B cell (primary cell): ENCODE measurements around the gene PCGF2. TPM values are rescaled to one million over a fixed set of nuclear protein-coding genes. Genes with fewer than 3 reads are reported as not detected.

Source experiments
- ATAC-seq: fragments of 200-7000 bp; cut with Tn5 transposase; one replicate; pipeline ENCODE4 v1.10.0; 2021; ENCODE audit warnings: low read depth, mild to moderate bottlenecking, moderate number of reproducible peaks, moderate library complexity
- CTCF ChIA-PET: fragments of 350-600 bp; sonication (Branson Sonifier 250); formaldehyde crosslinking; loops from one replicate; lab custom pipeline; 2021; ENCODE audit warnings: antibody characterized with exemption, inconsistent platforms; lab: Charles Lee
- POLR2A ChIA-PET: fragments of 350-600 bp; sonication (Branson Sonifier 250); formaldehyde crosslinking; loops from one replicate; lab custom pipeline; 2021; ENCODE audit warnings: antibody characterized with exemption; lab: Charles Lee
- DNase-seq: peaks from one replicate; pipeline ENCODE4 v3.0.0; 2013
- H2AFZ ChIP-seq: 2 replicates; pipeline ENCODE4 v1.6.1; 2012; ENCODE audit warnings: mild to moderate bottlenecking, low read depth, low read length; ENCODE audit not compliant: insufficient read depth, poor library complexity, severe bottlenecking
- H3K27ac ChIP-seq, 2 donors: 1 replicate in 1 of 2; 2 replicates in 1 of 2; pipeline ENCODE4 v1.5.1; 2012 to 2013; ENCODE audit warnings: low read length in 2 of 2, mild to moderate bottlenecking in 2 of 2, moderate library complexity in 1 of 2
- H3K27me3 ChIP-seq, 4 experiments: fragments of 200-600 bp in 1 of 4; sonication (generic) in 1 of 4; replicated peaks in 1 of 4; 1 replicate in 2 of 4; 2 replicates in 2 of 4; pipeline versions ENCODE4 v1.6.1 to v1.7.0; 2013 to 2016; ENCODE audit warnings: low read length in 3 of 4, mild to moderate bottlenecking in 2 of 4, mixed read lengths in 1 of 4, moderate library complexity in 1 of 4; ENCODE audit not compliant: insufficient read depth in 4 of 4, control insufficient read depth in 3 of 4; ENCODE audit errors: control extremely low read depth in 1 of 4
- H3K36me3 ChIP-seq, 2 experiments: replicated peaks in 1 of 2; 1 replicate in 1 of 2; 2 replicates in 1 of 2; pipeline versions ENCODE4 v1.6.1 to v1.7.1; 2013; ENCODE audit warnings: low read length in 1 of 2; ENCODE audit not compliant: insufficient read depth in 2 of 2, control insufficient read depth in 1 of 2; ENCODE audit errors: control extremely low read depth in 1 of 2, extremely low read depth in 1 of 2
- H3K4me1 ChIP-seq, 2 donors: fragments of 200-600 bp in 1 of 2; sonication (generic) in 1 of 2; 1 replicate in 1 of 2; 2 replicates in 1 of 2; pipeline versions ENCODE4 v1.5.1 to v1.6.1; 2013 to 2017; ENCODE audit warnings: low read length in 2 of 2; ENCODE audit not compliant: control insufficient read depth in 2 of 2, insufficient read depth in 2 of 2
- H3K4me2 ChIP-seq: replicated peaks from 2 replicates; pipeline ENCODE3; 2012; ENCODE audit warnings: mild to moderate bottlenecking, low read depth, low read length; ENCODE audit not compliant: poor library complexity, severe bottlenecking
- H3K4me3 ChIP-seq, 5 experiments: fragments of 200-600 bp in 1 of 5; sonication (generic) in 1 of 5; 1 replicate in 3 of 5; 2 replicates in 2 of 5; pipeline versions ENCODE4 v1.5.1 to v1.7.0; 2011 to 2016; ENCODE audit warnings: low read length in 4 of 5, mild to moderate bottlenecking in 4 of 5, low read depth in 2 of 5, control low read depth in 1 of 5, moderate library complexity in 1 of 5; ENCODE audit not compliant: insufficient read depth in 1 of 5; ENCODE audit errors: control extremely low read depth in 1 of 5, extremely low read depth in 1 of 5
- H3K79me2 ChIP-seq: fragments of 200-600 bp; sonication (generic); one replicate; pipeline ENCODE4 v1.6.0; 2016; ENCODE audit warnings: low read length; ENCODE audit not compliant: control insufficient read depth, insufficient read depth
- H3K9ac ChIP-seq: fragments of 200-600 bp; sonication (generic); 2 replicates; pipeline ENCODE4 v1.6.1; 2017; ENCODE audit warnings: mild to moderate bottlenecking, low read length, moderate library complexity
- H3K9me3 ChIP-seq, 3 donors: one replicate each; pipeline versions ENCODE4 v1.6.1 to v1.7.1; 2013; ENCODE audit warnings: low read length in 2 of 3; ENCODE audit not compliant: control insufficient read depth in 2 of 3, insufficient read depth in 1 of 3; ENCODE audit errors: control extremely low read depth in 1 of 3
- H4K20me1 ChIP-seq: 2 replicates; pipeline ENCODE4 v1.6.0; 2012; ENCODE audit warnings: mild to moderate bottlenecking, low read length; ENCODE audit not compliant: insufficient read depth, control insufficient read depth, poor library complexity, severe bottlenecking
- H3K27ac Mint-ChIP-seq: one replicate; pipeline ENCODE4 v1.8.0; 2021; ENCODE audit warnings: mixed read lengths
- H3K27me3 Mint-ChIP-seq: one replicate; pipeline ENCODE4 v1.8.0; 2021; ENCODE audit warnings: mixed read lengths
- H3K4me1 Mint-ChIP-seq: one replicate; pipeline ENCODE4 v1.8.0; 2021; ENCODE audit warnings: mixed read lengths
- H3K4me3 Mint-ChIP-seq: one replicate; pipeline ENCODE4 v1.8.0; 2021; ENCODE audit warnings: mixed read lengths
- H3K9me3 Mint-ChIP-seq: one replicate; pipeline ENCODE4 v1.8.0; 2022; ENCODE audit warnings: mixed read lengths; ENCODE audit not compliant: insufficient read depth
- EZH2 ChIP-seq: IDR thresholded peaks from 2 replicates; pipeline ENCODE4 v1.6.1; 2012; ENCODE audit warnings: borderline replicate concordance, low read depth, mild to moderate bottlenecking, moderate library complexity, low read length; ENCODE audit not compliant: insufficient read depth, poor library complexity, severe bottlenecking
- WGBS: methylation state at CpG from one replicate; pipeline ENCODE4 v1.1.5; 2013; ENCODE audit warnings: missing lambda C conversion rate; ENCODE audit not compliant: insufficient coverage; 5-methylcytosine and 5-hydroxymethylcytosine counted together
- intact Hi-C: fragments of 100-400 bp; cut with micrococcal nuclease; formaldehyde crosslinking; loops from one replicate; pipeline ENCODE4 v1.10.0; 2022
- polyA plus RNA-seq: library from polyadenylated mRNA; depleted of rRNA; stranded (reverse); fragments of >200 nt; gene quantifications from 2 replicates; pipeline ENCODE4 v1.2.3, GENCODE V29; 2012
- total RNA-seq, 2 donors: library from RNA; stranded (reverse); fragments of 120-200 nt in 1 of 2; gene quantifications; 1 replicate in 1 of 2; 2 replicates in 1 of 2; pipeline versions ENCODE4 v1.2.3 to v1.2.4, GENCODE V29; 2013 to 2022
- TF ChIP-seq, protein P1 (sequence below): fragments of 200-600 bp; IDR thresholded peaks from one replicate; pipeline ENCODE4 v1.8.0; 2022; ENCODE audit warnings: antibody characterized with exemption, mild to moderate bottlenecking

The PCGF2 gene
- total and polyA plus RNA-seq, 2 donors (not counting 1 experiment from before 2014, with no cell fraction given), result 0.04 TPM; not detected in 1

DNA sequence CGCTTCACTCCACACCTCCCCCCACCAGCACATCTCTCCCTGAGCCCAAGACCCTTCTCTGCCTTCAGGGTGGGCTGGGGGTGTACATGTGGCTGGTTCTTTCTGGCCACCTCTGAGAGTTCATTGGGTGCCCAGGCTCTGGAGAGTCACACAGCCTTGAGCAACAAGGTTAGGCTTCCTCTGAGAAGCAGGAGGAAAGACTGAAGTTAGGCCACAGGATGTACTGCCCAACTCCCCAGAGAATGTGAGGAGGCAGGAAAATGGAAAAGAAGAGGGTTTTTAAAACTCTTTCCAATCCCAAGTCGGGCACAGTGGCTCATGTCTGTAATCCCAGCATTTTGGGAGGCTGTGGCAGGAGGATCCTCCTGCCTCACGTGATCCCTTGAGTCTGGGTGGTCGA lies 7.3 kb downstream of the PCGF2 start:
- no peak overlapping the region for H3K27ac Mint-ChIP-seq
- H3K79me2 ChIP-seq, result no peaks in the 10 kb centered on the region
- CTCF ChIA-PET, result no interaction called here
- H3K4me2 ChIP-seq, result no peak overlapping the region
- peaks cover 6% of the 10 kb centered on the region for H3K27me3 Mint-ChIP-seq
- no peak for DNase-seq
- H3K4me3 ChIP-seq, result no peak overlapping the region
- WGBS, result 100% methylated on average over 2 of the region's 4 CpGs
- ATAC-seq, result no peak
- H3K27me3 ChIP-seq, result peaks cover 0 to 8% (median 0%) of the 10 kb centered on the region in 4 experiments
- H3K4me1 ChIP-seq, result peaks cover 3 to 5% of the 10 kb centered on the region in 2 donors
- no peaks in the 10 kb centered on the region for H3K9me3 ChIP-seq
- H3K9me3 Mint-ChIP-seq, result no peaks in the 10 kb centered on the region
- TF ChIP-seq, protein P1, sequence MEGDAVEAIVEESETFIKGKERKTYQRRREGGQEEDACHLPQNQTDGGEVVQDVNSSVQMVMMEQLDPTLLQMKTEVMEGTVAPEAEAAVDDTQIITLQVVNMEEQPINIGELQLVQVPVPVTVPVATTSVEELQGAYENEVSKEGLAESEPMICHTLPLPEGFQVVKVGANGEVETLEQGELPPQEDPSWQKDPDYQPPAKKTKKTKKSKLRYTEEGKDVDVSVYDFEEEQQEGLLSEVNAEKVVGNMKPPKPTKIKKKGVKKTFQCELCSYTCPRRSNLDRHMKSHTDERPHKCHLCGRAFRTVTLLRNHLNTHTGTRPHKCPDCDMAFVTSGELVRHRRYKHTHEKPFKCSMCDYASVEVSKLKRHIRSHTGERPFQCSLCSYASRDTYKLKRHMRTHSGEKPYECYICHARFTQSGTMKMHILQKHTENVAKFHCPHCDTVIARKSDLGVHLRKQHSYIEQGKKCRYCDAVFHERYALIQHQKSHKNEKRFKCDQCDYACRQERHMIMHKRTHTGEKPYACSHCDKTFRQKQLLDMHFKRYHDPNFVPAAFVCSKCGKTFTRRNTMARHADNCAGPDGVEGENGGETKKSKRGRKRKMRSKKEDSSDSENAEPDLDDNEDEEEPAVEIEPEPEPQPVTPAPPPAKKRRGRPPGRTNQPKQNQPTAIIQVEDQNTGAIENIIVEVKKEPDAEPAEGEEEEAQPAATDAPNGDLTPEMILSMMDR, result no peak
- no peak for TF ChIP-seq EZH2
- H3K9ac ChIP-seq, result no peak overlapping the region
- no peak overlapping the region for H3K27ac ChIP-seq
- H3K36me3 ChIP-seq, result no peaks in the 10 kb centered on the region
- POLR2A ChIA-PET, result no interaction called here
- no peaks in the 10 kb centered on the region for H4K20me1 ChIP-seq
- peaks cover 3% of the 10 kb centered on the region for H3K4me1 Mint-ChIP-seq
- no peak overlapping the region for H3K4me3 Mint-ChIP-seq
- H2AFZ ChIP-seq, result no peak overlapping the region
- intact Hi-C loops, result no loop called here

DNA sequence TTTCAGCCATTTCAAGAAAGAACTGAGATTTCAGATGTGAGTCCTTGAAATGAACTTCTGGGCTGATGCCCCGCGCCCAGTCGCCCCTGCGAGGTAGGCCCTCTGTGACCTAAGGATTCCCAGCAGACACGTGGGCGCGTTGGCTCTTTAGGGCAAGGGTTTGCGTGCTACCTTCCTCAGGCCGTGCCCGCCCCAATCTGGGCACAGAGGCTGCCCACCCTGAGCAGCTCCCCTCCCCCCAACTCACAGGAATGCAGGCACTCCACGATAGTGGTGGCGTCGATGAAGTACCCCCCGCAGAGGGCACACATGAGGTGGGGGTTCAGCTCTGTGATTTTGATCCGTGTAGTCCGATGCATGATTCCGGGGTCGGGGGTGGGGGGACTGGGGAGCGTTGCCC lies 8.1 kb downstream of the PCGF2 start:
- no peak overlapping the region for H3K27ac Mint-ChIP-seq
- H3K9me3 ChIP-seq, result no peaks in the 10 kb centered on the region
- no peak overlapping the region for H3K4me3 Mint-ChIP-seq
- H3K4me1 ChIP-seq, result peaks cover 0 to 4% of the 10 kb centered on the region in 2 donors
- H3K27me3 Mint-ChIP-seq, result peaks cover 6% of the 10 kb centered on the region
- H3K4me2 ChIP-seq, result no peak overlapping the region
- H3K36me3 ChIP-seq, result no peaks in the 10 kb centered on the region
- H4K20me1 ChIP-seq, result peaks cover 7% of the 10 kb centered on the region
- WGBS, result 99% methylated on average over 12 of the region's 19 CpGs
- no peak overlapping the region for H3K27ac ChIP-seq
- POLR2A ChIA-PET, result no interaction called here
- ATAC-seq, result no peak
- CTCF ChIA-PET, result interaction anchor here (0.6 kb wide), 1 partner anchor 63 kb away, joined by 4 read pairs; no protein-coding TSS in a partner anchor
- H3K9ac ChIP-seq, result no peak overlapping the region
- intact Hi-C loops, result no loop called here
- H3K9me3 Mint-ChIP-seq, result no peaks in the 10 kb centered on the region
- TF ChIP-seq, protein P1, result no peak
- no peak for TF ChIP-seq EZH2
- no peaks in the 10 kb centered on the region for H3K79me2 ChIP-seq
- H3K4me3 ChIP-seq, result no peak overlapping the region
- H2AFZ ChIP-seq, result no peak overlapping the region
- H3K4me1 Mint-ChIP-seq, result peaks cover 5% of the 10 kb centered on the region
- H3K27me3 ChIP-seq, result peaks cover 0 to 8% (median 0%) of the 10 kb centered on the region in 4 experiments
- DNase-seq, result no peak
